ENCODE results near the gene RNASEH2C.
"Not testable (repeated sequence)": the region's sequence is repeated elsewhere in the genome, so short reads cannot be mapped to it uniquely, and the experiment has no call there.

RNASEH2C gene

GRCh38 chr11:65695459-65696241 lies 24.9 kb downstream of the RNASEH2C start:
- Mint-ChIP-seq H3K27ac (no peak overlapping the region), H3K4me1 (no peaks in the 10 kb centered on the region), H3K4me3 (no peak overlapping the region), H3K36me3 (ENCODE audit: low read depth) (no peaks in the 10 kb centered on the region), H3K9me3 (no peaks in the 10 kb centered on the region), H3K27me3 (ENCODE audit: low read depth) (peaks cover 12% of the 10 kb centered on the region)
- no peak for TF ChIP-seq CTCF (IDR thresholded peaks at IDR 0.05; ENCODE audit: unreplicated experiment in 3 of 3)

- Mint-ChIP-seq H3K27ac (no peak overlapping the region), H3K4me1 (no peaks in the 10 kb centered on the region), H3K27me3 (ENCODE audit: low read depth) (peaks cover 3% of the 10 kb centered on the region), H3K9me3 (no peaks in the 10 kb centered on the region), H3K4me3 (no peak overlapping the region), H3K36me3 (ENCODE audit: low read depth) (no peaks in the 10 kb centered on the region)
- TF ChIP-seq CTCF (IDR thresholded peaks at IDR 0.05; ENCODE audit: unreplicated experiment in 3 of 3) = no peak
Observed at GRCh38 chr11:65692367-65692766, 28.2 kb downstream of the RNASEH2C start.

- not testable (repeated sequence) for H3K27me3 Mint-ChIP-seq (ENCODE audit: low read depth); H3K9me3 Mint-ChIP-seq; H3K27ac Mint-ChIP-seq; H3K4me1 Mint-ChIP-seq; H3K4me3 Mint-ChIP-seq; H3K36me3 Mint-ChIP-seq (ENCODE audit: low read depth)
Observed at GRCh38 chr11:65691847-65692246, 28.8 kb downstream of the RNASEH2C start.

- no peak overlapping the region for H3K4me3 Mint-ChIP-seq
- H3K27ac Mint-ChIP-seq = no peak overlapping the region
- no peak for TF ChIP-seq CTCF (IDR thresholded peaks at IDR 0.05; ENCODE audit: unreplicated experiment in 3 of 3)
- H3K9me3 Mint-ChIP-seq = no peaks in the 10 kb centered on the region
- peaks cover 6% of the 10 kb centered on the region for H3K27me3 Mint-ChIP-seq (ENCODE audit: low read depth)
- no peaks in the 10 kb centered on the region for H3K36me3 Mint-ChIP-seq (ENCODE audit: low read depth)
- no peaks in the 10 kb centered on the region for H3K4me1 Mint-ChIP-seq
Observed at GRCh38 chr11:65685981-65686380, 34.6 kb downstream of the RNASEH2C start.

GRCh38 chr11:65683480-65683879 lies 37.1 kb downstream of the RNASEH2C start:
- H3K27me3 Mint-ChIP-seq (ENCODE audit: low read depth); H3K27ac Mint-ChIP-seq; H3K36me3 Mint-ChIP-seq (ENCODE audit: low read depth); H3K9me3 Mint-ChIP-seq; H3K4me3 Mint-ChIP-seq; H3K4me1 Mint-ChIP-seq: not testable (repeated sequence)

- Mint-ChIP-seq H3K4me3 (no peak overlapping the region), H3K36me3 (ENCODE audit: low read depth) (no peaks in the 10 kb centered on the region), H3K9me3 (no peaks in the 10 kb centered on the region), H3K4me1 (no peaks in the 10 kb centered on the region), H3K27me3 (ENCODE audit: low read depth) (peaks cover 6% of the 10 kb centered on the region), H3K27ac (no peak overlapping the region)
- TF ChIP-seq CTCF (IDR thresholded peaks at IDR 0.05; ENCODE audit: unreplicated experiment in 3 of 3) = no peak
Observed at GRCh38 chr11:65680192-65680743, 40.3 kb downstream of the RNASEH2C start.

GRCh38 chr11:65672982-65673381 lies 47.6 kb downstream of the RNASEH2C start:
- Mint-ChIP-seq H3K27ac (no peak overlapping the region), H3K27me3 (ENCODE audit: low read depth) (no peaks in the 10 kb centered on the region), H3K9me3 (no peaks in the 10 kb centered on the region)

More at GRCh38 chr11:65672982-65673381, 47.6 kb downstream of the RNASEH2C start:
- TF ChIP-seq CTCF (IDR thresholded peaks at IDR 0.05; ENCODE audit: unreplicated experiment in 3 of 3) = no peak
- H3K36me3 Mint-ChIP-seq (ENCODE audit: low read depth) = no peaks in the 10 kb centered on the region
- no peak overlapping the region for H3K4me3 Mint-ChIP-seq
- no peaks in the 10 kb centered on the region for H3K4me1 Mint-ChIP-seq
